ENCODE data around the gene CLTB.
"Not testable (repeated sequence)": the region's sequence is repeated elsewhere in the genome, so short reads cannot be mapped to it uniquely, and the experiment has no call there.

The CLTB gene

DNA sequence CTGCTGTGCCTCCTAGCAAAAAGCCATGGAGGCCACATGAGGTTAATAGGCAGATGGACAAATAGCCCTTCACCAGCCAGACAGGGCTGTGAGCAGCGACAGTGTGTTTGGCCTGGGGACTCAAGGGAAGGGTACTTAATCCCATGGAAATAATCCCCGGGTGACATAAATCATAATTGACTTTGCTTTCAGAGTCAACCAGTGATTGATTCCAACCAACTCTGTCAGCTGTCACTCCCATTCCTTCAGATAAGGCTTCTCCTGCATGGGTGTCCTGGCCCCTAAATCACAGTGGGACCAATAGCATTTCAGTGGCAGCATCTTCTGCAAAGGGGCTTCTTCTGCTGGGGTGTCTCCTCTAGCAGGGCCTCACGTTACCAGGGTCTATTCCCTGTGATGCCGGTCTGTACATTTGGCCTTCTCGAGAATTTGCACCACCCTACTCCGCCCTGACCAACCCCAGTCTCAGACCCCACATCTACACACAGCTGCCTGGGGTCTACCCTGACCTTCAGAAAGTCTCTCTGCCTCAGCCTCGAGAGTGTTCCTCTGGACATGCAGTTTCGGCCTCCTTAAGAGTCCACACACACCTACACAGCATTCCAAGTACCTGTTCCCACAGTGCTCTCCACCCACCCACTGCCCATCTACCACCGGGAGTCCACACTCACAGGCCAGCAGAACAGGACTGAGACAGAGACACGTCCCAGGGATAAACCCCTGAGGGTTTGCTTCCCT, 3.7 kb downstream of the CLTB start:
- Histone ChIP-seq H3K4me2 (ENCODE audit: low read length) (no peak overlapping the region), H3K4me3 (ENCODE audit: low read depth, low read length) (no peak overlapping the region), H3K9ac (no peak overlapping the region), H2AFZ (no peak overlapping the region), H3K27ac (no peak overlapping the region), H3K79me2 (peaks cover 46% of the 10 kb centered on the region), H3K9me3 (ENCODE audit: control insufficient read depth, low read length) (no peaks in the 10 kb centered on the region), H3K4me1 (peaks cover 14% of the 10 kb centered on the region), H3K27me3 (ENCODE audit: control insufficient read depth, insufficient read depth, low read length) (no peaks in the 10 kb centered on the region), H3K36me3 (ENCODE audit: control insufficient read depth, insufficient read depth, low read length) (no peaks in the 10 kb centered on the region)
- TF ChIP-seq, protein P1, sequence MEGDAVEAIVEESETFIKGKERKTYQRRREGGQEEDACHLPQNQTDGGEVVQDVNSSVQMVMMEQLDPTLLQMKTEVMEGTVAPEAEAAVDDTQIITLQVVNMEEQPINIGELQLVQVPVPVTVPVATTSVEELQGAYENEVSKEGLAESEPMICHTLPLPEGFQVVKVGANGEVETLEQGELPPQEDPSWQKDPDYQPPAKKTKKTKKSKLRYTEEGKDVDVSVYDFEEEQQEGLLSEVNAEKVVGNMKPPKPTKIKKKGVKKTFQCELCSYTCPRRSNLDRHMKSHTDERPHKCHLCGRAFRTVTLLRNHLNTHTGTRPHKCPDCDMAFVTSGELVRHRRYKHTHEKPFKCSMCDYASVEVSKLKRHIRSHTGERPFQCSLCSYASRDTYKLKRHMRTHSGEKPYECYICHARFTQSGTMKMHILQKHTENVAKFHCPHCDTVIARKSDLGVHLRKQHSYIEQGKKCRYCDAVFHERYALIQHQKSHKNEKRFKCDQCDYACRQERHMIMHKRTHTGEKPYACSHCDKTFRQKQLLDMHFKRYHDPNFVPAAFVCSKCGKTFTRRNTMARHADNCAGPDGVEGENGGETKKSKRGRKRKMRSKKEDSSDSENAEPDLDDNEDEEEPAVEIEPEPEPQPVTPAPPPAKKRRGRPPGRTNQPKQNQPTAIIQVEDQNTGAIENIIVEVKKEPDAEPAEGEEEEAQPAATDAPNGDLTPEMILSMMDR (IDR thresholded peaks at IDR 0.05): no peak

DNA sequence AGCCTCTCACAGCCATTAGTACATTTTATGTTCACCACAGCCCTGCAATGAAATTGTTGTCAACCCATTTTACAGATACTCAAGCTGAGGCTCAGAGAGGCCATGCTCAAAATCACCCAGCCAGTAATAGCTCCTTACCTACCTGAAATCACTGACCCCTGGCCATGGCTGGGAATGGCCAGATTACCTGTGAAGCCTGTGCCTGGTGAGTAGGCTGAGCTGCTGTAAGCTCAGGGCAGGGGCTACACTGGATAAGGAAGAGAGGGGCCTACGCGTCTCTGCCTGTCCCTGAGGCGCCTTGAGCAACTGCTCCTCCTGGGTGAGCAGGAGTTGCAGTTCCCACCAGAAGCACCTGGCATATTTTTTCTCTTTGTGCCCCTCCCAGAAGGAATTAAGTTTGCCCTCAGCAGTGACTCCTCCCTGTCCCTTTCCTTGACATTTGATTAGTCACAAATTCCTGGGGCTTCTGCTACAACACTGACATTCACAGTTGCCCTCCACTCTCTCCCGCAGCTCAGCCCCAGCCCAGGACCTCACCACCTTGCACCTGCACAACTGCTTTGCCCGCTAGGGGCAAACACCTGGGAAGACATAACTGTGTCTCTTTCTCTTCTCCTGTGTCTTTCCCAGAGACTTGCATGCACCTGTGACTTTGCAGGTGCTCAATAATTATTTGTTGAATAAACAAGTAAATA, 5.7 kb downstream of the CLTB start:
- H3K79me2 ChIP-seq: peaks cover 44% of the 10 kb centered on the region
- TF ChIP-seq, protein P1 (IDR thresholded peaks at IDR 0.05): no peak
- H3K9ac ChIP-seq: no peak overlapping the region
- H3K27me3 ChIP-seq (ENCODE audit: control insufficient read depth, insufficient read depth, low read length): no peaks in the 10 kb centered on the region
- peaks cover 10% of the 10 kb centered on the region for H3K4me1 ChIP-seq
- no peaks in the 10 kb centered on the region for H3K36me3 ChIP-seq (ENCODE audit: control insufficient read depth, insufficient read depth, low read length)
- H3K27ac ChIP-seq: no peak overlapping the region
- no peak overlapping the region for H3K4me3 ChIP-seq (ENCODE audit: low read depth, low read length)
- H3K9me3 ChIP-seq (ENCODE audit: control insufficient read depth, low read length): no peaks in the 10 kb centered on the region
- H3K4me2 ChIP-seq (ENCODE audit: low read length): no peak overlapping the region
- no peak overlapping the region for H2AFZ ChIP-seq

DNA sequence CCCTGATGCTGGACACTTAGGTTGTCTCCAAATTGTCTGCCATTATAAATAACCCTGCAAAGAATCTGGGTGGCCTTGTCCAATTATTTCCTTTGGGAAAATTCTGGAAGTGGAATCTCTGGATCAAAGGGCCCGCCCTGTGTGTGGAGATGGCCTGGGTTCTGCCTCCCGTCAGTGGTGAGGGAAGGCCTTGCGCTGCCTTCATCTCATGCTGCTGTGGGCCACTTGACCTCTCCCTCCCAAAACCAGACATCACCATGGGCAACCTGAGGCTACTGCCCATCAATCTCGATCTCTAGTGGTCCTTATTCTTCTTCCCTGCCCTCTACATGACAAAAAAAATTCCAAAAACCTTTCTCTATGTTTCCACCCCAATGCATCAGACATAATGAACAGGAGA, 6.6 kb downstream of the CLTB start:
- Histone ChIP-seq H3K36me3 (ENCODE audit: control insufficient read depth, insufficient read depth, low read length) (no peaks in the 10 kb centered on the region), H3K4me1 (peaks cover 6% of the 10 kb centered on the region), H3K79me2 (peaks cover 44% of the 10 kb centered on the region)

DNA sequence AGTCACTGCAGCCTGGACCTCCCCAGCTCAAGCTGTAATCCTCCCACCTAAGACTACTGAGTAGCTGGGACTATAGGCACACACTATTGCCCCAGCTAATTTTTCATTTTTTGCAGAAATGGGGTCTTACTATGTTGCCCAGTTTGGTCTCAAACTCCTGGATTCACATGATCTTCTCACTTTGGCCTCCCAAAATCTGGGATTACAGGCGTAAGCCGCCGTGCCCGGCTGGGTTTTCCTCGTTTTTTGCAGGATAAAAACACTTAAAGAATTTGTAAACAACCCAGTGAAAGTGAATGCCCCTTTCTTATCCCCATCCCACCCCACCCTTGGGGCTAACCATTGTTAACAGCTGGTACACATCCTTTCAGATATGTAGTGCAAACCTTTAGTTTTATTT, 7.7 kb downstream of the CLTB start:
- Histone ChIP-seq H3K4me2 (ENCODE audit: low read length) (no peak overlapping the region), H2AFZ (no peak overlapping the region), H3K79me2 (peaks cover 40% of the 10 kb centered on the region), H3K9ac (no peak overlapping the region), H3K4me1 (no peaks in the 10 kb centered on the region), H3K36me3 (ENCODE audit: control insufficient read depth, insufficient read depth, low read length) (no peaks in the 10 kb centered on the region), H3K27ac (no peak overlapping the region), H3K4me3 (ENCODE audit: low read depth, low read length) (no peak overlapping the region), H3K27me3 (ENCODE audit: control insufficient read depth, insufficient read depth, low read length) (no peaks in the 10 kb centered on the region), H3K9me3 (ENCODE audit: control insufficient read depth, low read length) (no peaks in the 10 kb centered on the region)
- TF ChIP-seq, protein P1 (IDR thresholded peaks at IDR 0.05): no peak

More for the DNA sequence above, 6.6 kb downstream of the CLTB start:
- no peaks in the 10 kb centered on the region for H3K9me3 ChIP-seq (ENCODE audit: control insufficient read depth, low read length)
- no peaks in the 10 kb centered on the region for H3K27me3 ChIP-seq (ENCODE audit: control insufficient read depth, insufficient read depth, low read length)
- H3K27ac ChIP-seq: no peak overlapping the region
- no peak overlapping the region for H2AFZ ChIP-seq
- TF ChIP-seq, protein P1 (IDR thresholded peaks at IDR 0.05): no peak
- H3K4me3 ChIP-seq (ENCODE audit: low read depth, low read length): no peak overlapping the region
- H3K9ac ChIP-seq: no peak overlapping the region
- no peak overlapping the region for H3K4me2 ChIP-seq (ENCODE audit: low read length)

DNA sequence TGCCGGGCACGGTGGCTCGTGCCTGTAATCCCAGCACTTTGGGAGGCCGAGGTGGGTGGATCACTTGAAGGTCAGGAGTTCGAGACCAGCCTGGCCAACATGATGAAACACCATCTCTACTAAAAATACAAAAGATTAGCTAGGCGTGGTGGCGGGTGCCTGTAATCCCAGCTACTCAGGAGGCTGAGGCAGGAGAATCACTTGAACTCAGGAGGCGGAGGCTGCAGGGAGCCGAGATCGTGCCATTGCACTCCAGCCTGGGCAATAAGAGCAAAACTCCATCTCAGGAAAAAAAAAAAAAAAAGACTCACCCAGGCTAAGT, 8.1 kb downstream of the CLTB start:
- H3K27me3 ChIP-seq (ENCODE audit: control insufficient read depth, insufficient read depth, low read length); H3K9me3 ChIP-seq (ENCODE audit: control insufficient read depth, low read length); H3K4me3 ChIP-seq (ENCODE audit: low read depth, low read length); H3K27ac ChIP-seq; H3K4me2 ChIP-seq (ENCODE audit: low read length); H3K4me1 ChIP-seq; H2AFZ ChIP-seq; H3K36me3 ChIP-seq (ENCODE audit: control insufficient read depth, insufficient read depth, low read length); H3K9ac ChIP-seq: not testable (repeated sequence)
- H3K79me2 ChIP-seq: peaks cover 36% of the 10 kb centered on the region
